DMS53 (cell line): Measurements from ENCODE around the gene CEP55.
A peak's percentile ranks its signal among the peaks of the same experiment; 100 is the strongest.
"Not testable (repeated sequence)": the region's sequence is repeated elsewhere in the genome, so short reads cannot be mapped to it uniquely, and the experiment has no call there.

ENCODE experiments used
- DNase-seq: peaks from one replicate; lab custom pipeline; 2025; lab: John Stamatoyannopoulos, UW

CEP55 gene

GRCh38 chr10:93513091-93513490, 16.7 kb downstream of the CEP55 start:
- DNase-seq, result no peak

GRCh38 chr10:93514521-93514920, 18.1 kb downstream of the CEP55 start:
- DNase-seq, result no peak

GRCh38 chr10:93515071-93516005, 18.9 kb downstream of the CEP55 start:
- DNase-seq, result no peak

GRCh38 chr10:93516006-93516380, 19.6 kb downstream of the CEP55 start:
- no peak for DNase-seq

GRCh38 chr10:93518531-93518930, 22.1 kb downstream of the CEP55 start:
- no peak for DNase-seq

- no peak for DNase-seq
These were observed 38.9 kb downstream of the CEP55 start for GRCh38 chr10:93535293-93535692.

GRCh38 chr10:93540871-93541270, 44.5 kb downstream of the CEP55 start:
- DNase-seq, result not testable (repeated sequence)

- DNase-seq, result peak; percentile 75
These were observed 45.3 kb downstream of the CEP55 start for GRCh38 chr10:93541402-93542357.

GRCh38 chr10:93542358-93542791, 46.0 kb downstream of the CEP55 start:
- peak; percentile 77 for DNase-seq

GRCh38 chr10:93546995-93547394, 50.6 kb downstream of the CEP55 start:
- DNase-seq, result not testable (repeated sequence)

- DNase-seq, result no peak
These were observed 51.1 kb downstream of the CEP55 start for GRCh38 chr10:93547522-93547921.

- DNase-seq, result peak; percentile 82
These were observed 52.1 kb downstream of the CEP55 start for GRCh38 chr10:93548376-93549071.

GRCh38 chr10:93550606-93551005, 54.2 kb downstream of the CEP55 start:
- DNase-seq, result no peak

- no peak for DNase-seq
These were observed 56.4 kb downstream of the CEP55 start for GRCh38 chr10:93552780-93553179.

- peak; percentile 24 for DNase-seq
These were observed 57.3 kb downstream of the CEP55 start for GRCh38 chr10:93553482-93554315.

- no peak for DNase-seq
These were observed 57.9 kb downstream of the CEP55 start for GRCh38 chr10:93554316-93554663.

- peak; percentile 89 for DNase-seq
These were observed 58.5 kb downstream of the CEP55 start for GRCh38 chr10:93554760-93555432.

GRCh38 chr10:93559490-93559889, 63.1 kb downstream of the CEP55 start:
- no peak for DNase-seq

- no peak for DNase-seq
These were observed 64.1 kb downstream of the CEP55 start for GRCh38 chr10:93560541-93560940.

- DNase-seq, result no peak
These were observed 69.0 kb downstream of the CEP55 start for GRCh38 chr10:93565446-93565845.
